ENCODE measurements around the gene KLHL10. TPM values are rescaled to one million over a fixed set of nuclear protein-coding genes. Genes with fewer than 3 reads are reported as not detected.

Gene KLHL10
- total and polyA plus RNA-seq, 2 of the 13 experiments (the other 11 are each of a cell fraction or from before 2014, with no cell fraction given), result 0.04 to 0.08 TPM

DNA sequence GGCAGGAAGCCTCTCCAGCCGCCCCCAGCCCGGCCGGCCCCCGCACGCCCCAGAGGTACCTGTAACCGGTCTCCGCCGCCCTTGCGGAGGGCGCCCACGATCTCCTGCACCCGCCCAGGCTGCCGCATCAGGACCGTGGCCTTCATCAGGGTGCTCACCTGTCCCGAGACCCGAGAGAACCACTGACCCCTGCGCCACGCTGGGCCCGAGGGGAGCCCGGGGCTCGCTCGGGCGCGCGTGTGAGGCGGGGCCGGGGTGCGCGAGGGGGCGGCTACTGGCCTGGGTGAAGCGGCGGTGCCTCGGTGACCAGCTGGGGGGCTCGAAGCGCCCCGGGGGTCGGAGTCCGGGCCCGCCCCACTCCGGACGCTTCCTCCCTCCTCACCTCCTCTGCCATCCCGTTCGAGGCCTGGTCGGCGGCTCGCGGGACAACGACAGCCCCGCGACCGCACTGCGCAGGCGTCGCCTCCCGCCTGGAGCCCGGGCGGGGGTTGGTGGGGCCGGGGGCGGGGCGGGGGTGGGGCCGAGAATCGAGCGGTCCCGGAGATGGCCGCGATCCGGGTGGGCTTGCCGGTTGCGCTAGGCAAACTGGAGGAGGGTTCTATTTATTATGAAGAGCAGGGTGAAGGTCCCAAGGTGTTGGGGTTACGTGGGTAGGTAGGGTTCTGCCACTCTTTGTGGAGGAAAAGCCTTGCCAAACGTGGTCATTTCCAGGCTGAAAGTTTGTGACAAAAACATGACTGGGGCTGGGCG is 1.6 kb upstream of the KLHL10 start, which contains the start of gene NT5C3B (continued):
- TF ChIP-seq, protein P1, sequence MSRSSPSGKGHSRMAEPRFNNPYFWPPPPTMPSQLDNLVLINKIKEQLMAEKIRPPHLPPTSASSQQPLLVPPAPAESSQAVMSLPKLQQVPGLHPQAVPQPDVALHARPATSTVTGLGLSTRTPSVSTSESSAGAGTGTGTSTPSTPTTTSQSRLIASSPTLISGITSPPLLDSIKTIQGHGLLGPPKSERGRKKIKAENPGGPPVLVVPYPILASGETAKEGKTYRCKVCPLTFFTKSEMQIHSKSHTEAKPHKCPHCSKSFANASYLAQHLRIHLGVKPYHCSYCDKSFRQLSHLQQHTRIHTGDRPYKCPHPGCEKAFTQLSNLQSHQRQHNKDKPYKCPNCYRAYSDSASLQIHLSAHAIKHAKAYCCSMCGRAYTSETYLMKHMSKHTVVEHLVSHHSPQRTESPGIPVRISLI (CRISPR knock-in tag; IDR thresholded peaks at IDR 0.05; ENCODE audit: borderline replicate concordance), result 0 out of 2 replicates have a peak, but pooled peaks have one; percentile 38
- TF ChIP-seq ZNF703 (CRISPR knock-in tag; IDR thresholded peaks at IDR 0.05; ENCODE audit: borderline replicate concordance) (no peak), ZNF615 (CRISPR knock-in tag; IDR thresholded peaks at IDR 0.05; ENCODE audit: borderline replicate concordance) (no peak), FOXO1 (CRISPR knock-in tag; IDR thresholded peaks at IDR 0.05) (0 out of 2 replicates have a peak, but pooled peaks have one; percentile 12), ZSCAN20 (CRISPR knock-in tag; IDR thresholded peaks at IDR 0.05; ENCODE audit: borderline replicate concordance) (peak; percentile 54; the same call in 1 of the 2 replicates), EEA1 (CRISPR knock-in tag; IDR thresholded peaks at IDR 0.05; ENCODE audit: borderline replicate concordance) (peak; percentile 79), ZNF121 (CRISPR knock-in tag; IDR thresholded peaks at IDR 0.05) (0 out of 2 replicates have a peak, but pooled peaks have one; percentile 49), KAT2B (IDR thresholded peaks at IDR 0.05; ENCODE audit: borderline replicate concordance, low read depth, low read length) (no peak), ZNF678 (CRISPR knock-in tag; IDR thresholded peaks at IDR 0.05) (0 out of 2 replicates have a peak, but pooled peaks have one; percentile 9), NFIC (IDR thresholded peaks at IDR 0.05; ENCODE audit: low read length) (no peak), ZNF263 (CRISPR knock-in tag; IDR thresholded peaks at IDR 0.05) (no peak), ATM (IDR thresholded peaks at IDR 0.05; ENCODE audit: borderline replicate concordance) (no peak), AKAP8 (CRISPR knock-in tag; IDR thresholded peaks at IDR 0.05) (peak; percentile 78; the same call in 1 of the 2 replicates), MXI1 (IDR thresholded peaks at IDR 0.05; ENCODE audit: borderline replicate concordance, low read depth, low read length) (peak; percentile 12; the same call in 1 of the 3 replicates), ARNT (IDR thresholded peaks at IDR 0.05) (no peak), NFYB (CRISPR knock-in tag; IDR thresholded peaks at IDR 0.05) (no peak), HNRNPH1 (optimal IDR thresholded peaks at IDR 0.05; ENCODE audit: low read depth, low read length) (no peak), KDM5A (IDR thresholded peaks at IDR 0.05; ENCODE audit: borderline replicate concordance, low read length) (peak; percentile 39; the same call in 1 of the 2 replicates), ZNF644 (CRISPR knock-in tag; IDR thresholded peaks at IDR 0.05; ENCODE audit: low read depth) (no peak), FOXM1 (CRISPR knock-in tag; IDR thresholded peaks at IDR 0.05) (no peak), ZNF230 (CRISPR knock-in tag; IDR thresholded peaks at IDR 0.05) (0 out of 2 replicates have a peak, but pooled peaks have one; percentile 37), XBP1 (CRISPR knock-in tag; IDR thresholded peaks at IDR 0.05) (no peak), PHF21A (CRISPR knock-in tag; IDR thresholded peaks at IDR 0.05) (peak; percentile 24; the same call in 1 of the 2 replicates), MIXL1 (CRISPR knock-in tag; IDR thresholded peaks at IDR 0.05) (no peak), ZEB1 (IDR thresholded peaks at IDR 0.05; ENCODE audit: insufficient replicate concordance, low read depth) (no peak)
- TF ChIP-seq, protein P2, sequence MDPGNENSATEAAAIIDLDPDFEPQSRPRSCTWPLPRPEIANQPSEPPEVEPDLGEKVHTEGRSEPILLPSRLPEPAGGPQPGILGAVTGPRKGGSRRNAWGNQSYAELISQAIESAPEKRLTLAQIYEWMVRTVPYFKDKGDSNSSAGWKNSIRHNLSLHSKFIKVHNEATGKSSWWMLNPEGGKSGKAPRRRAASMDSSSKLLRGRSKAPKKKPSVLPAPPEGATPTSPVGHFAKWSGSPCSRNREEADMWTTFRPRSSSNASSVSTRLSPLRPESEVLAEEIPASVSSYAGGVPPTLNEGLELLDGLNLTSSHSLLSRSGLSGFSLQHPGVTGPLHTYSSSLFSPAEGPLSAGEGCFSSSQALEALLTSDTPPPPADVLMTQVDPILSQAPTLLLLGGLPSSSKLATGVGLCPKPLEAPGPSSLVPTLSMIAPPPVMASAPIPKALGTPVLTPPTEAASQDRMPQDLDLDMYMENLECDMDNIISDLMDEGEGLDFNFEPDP (CRISPR knock-in tag; conservative IDR thresholded peaks at IDR 0.05), result no peak
- TF ChIP-seq, protein P3, sequence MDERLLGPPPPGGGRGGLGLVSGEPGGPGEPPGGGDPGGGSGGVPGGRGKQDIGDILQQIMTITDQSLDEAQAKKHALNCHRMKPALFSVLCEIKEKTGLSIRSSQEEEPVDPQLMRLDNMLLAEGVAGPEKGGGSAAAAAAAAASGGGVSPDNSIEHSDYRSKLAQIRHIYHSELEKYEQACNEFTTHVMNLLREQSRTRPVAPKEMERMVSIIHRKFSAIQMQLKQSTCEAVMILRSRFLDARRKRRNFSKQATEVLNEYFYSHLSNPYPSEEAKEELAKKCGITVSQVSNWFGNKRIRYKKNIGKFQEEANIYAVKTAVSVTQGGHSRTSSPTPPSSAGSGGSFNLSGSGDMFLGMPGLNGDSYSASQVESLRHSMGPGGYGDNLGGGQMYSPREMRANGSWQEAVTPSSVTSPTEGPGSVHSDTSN (CRISPR knock-in tag; IDR thresholded peaks at IDR 0.05), result no peak
- TF ChIP-seq, protein P4, sequence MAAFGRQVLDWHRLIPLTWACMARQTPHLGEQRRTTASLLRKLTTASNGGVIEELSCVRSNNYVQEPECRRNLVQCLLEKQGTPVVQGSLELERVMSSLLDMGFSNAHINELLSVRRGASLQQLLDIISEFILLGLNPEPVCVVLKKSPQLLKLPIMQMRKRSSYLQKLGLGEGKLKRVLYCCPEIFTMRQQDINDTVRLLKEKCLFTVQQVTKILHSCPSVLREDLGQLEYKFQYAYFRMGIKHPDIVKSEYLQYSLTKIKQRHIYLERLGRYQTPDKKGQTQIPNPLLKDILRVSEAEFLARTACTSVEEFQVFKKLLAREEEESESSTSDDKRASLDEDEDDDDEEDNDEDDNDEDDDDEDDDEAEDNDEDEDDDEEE (CRISPR knock-in tag; IDR thresholded peaks at IDR 0.05), result no peak
